IPS-11a (cell line): Measurements from ENCODE around the gene SH3GL1.

Experiments
- H3K4me3 ChIP-seq: one replicate; pipeline ENCODE4 v1.5.1; 2013; ENCODE audit warnings: low read depth, low read length, control low read depth

Gene SH3GL1

DNA sequence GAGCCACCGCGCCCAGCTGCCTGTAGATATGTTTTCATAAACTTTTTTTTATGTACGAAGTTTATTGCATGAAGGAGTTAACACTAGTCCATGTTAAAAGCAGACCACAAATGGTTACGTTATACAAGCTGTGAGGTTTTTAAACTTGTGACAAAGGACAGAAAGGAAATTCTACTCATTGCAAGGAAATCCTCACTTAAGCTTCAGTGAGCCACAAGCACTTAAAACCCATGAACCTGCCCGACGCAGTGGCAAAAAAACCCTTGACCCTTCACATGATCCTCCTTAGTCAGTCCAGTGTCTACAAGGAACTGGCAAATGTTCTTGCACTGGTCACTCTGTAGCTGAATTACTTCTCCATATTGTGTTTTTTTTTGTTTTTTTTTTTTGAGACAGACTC is 52.8 kb downstream of the SH3GL1 start:
- no peak overlapping the region for H3K4me3 ChIP-seq

DNA sequence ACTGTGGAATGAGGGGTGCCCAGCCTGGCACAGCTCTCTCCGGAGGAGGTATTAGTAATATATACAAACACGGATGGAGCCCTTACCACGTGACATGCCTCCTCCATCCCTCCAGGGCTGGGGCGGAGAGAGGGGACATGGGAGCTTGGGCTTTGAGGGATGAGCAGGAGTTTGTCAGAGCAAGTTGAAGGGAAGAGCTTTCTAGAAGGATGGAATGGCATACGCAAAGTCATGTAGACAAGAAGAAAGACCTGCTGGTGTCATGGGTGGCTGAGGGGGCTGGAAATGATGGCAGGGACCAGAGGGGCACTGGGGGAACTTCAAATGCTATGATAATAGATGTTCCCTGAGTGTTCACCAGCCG is 54.3 kb downstream of the SH3GL1 start:
- H3K4me3 ChIP-seq: no peak overlapping the region

DNA sequence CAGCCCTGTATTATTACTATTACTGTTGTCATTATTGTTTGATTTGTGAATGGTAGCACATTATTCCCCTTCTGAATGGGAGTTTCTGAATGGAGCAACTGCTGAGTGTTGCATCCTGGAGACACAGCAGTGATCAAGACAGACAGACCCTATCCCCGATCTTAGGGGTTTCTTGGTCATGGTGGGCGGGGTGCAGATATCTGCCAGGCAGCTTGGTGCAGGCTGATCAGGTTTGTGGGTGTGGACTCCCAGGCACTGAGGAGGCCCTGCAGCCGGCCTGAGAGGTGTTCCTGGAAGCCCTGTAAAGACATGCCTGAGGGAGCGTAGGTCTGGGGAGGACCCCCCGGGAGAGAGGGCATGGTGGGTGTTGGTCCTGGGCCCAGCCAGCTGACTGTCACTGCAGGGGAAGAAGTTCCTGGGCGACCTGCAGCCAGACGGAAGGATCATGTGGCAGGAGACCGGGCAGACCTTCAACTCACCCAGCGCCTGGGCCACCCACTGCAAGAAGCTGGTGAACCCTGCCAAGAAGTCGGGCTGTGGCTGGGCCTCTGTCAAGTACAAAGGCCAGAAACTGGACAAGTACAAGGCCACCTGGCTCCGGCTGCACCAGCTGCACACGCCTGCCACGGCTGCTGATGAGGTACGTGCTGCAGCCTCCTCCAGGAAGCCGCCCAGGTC is 54.9 kb downstream of the SH3GL1 start:
- H3K4me3 ChIP-seq: no peak overlapping the region

DNA sequence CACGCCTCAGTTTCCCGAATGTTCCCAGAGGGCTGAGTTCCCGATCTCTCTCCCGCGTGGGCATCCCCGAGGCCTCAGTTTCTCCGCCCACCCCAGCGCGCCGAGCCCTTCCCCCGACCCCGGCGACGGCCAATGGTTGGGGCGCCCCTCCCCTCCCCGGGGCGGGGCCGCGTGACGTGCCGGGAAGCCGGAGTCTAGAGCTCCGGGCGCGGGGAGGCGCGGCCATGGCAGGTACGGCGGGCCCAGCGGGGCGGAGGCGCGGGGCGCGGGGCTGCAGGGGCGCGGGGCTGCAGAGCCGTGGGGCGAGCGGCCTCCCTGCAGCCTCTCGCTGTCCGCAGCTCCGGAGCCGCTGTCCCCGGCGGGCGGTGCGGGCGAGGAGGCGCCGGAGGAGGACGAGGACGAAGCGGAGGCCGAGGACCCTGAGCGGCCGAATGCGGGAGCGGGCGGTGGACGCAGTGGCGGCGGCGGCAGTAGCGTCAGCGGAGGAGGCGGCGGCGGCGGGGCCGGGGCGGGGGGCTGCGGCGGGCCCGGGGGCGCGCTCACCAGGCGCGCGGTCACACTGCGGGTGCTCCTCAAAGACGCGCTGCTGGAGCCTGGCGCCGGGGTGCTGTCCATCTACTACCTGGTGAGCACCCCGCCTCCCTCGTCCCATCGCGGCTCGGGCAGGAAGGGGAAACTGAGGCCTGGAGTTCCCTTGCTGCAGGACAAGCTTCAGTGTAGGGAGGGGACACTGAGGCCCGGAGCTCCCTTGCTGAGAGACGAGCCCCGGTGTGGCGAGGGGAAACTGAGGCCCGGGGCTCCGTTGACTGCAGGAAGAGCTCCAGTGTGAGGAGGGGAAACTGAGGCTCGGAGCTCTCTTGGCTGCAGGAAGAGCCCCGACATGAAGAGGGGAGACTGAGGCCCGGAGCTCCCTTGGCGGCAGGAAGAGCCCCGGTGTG is 56.7 kb downstream of the SH3GL1 start, which contains the start of gene MPND:
Gene MPND (plus strand): TSS at position 193 of the 938 bp plus-strand sequence. CDS start 32 bp downstream, at position 225.
- H3K4me3 ChIP-seq: peak within 1 kb of the TSS; percentile 70

DNA sequence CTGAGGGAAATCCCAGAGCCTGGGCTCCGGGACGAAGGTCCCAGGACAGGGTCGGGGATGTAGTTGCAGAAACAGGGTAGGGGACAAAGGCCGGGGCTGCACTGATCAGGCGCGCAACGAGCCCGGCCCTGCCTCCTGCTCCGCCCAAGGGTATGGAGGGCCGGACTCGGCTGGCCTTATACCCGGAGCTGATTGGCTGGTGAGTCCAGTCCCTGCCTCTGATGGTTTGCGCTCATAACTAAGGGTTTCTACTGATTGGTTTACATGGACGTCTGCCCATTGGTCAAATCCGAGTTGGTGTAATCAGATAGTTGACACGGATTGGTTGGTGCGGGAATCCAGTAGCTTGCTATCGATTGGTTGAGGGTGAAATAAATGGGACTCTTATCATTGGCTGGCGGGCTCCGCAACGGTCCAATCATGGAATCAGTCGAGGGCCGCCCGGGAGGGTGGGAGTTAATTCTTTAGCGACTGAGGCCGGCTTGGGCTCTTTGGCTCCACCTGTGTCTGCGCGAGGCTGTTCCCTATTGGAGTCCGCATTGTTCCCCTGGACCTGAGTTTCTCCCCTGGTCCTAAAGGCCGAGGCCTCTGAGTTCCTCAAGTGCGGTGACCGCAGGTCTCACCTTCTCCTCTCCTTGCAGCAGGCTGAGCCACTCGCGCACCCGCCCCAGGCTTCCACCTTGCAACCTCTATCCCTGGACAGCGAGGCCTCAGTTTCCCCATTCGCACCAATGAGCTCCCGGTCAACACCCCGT is 57.6 kb downstream of the SH3GL1 start:
- H3K4me3 ChIP-seq: peak overlapping the region; percentile 70

DNA sequence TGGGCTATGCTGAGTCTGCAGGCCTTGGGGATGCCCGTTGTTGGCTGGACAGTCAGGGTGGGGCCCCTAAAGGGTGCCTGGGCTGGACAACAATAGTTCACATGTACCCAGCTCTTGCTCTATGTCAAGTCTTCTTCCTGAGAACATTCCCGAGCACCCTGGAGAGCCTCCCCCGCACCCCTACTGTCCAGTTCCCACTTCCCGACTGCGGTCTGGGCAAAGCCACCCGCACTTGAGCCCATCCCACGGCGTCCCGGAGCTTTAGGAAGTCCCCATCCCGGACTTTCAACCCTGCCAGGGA is 58.1 kb downstream of the SH3GL1 start:
- H3K4me3 ChIP-seq: peak overlapping the region; percentile 61

DNA sequence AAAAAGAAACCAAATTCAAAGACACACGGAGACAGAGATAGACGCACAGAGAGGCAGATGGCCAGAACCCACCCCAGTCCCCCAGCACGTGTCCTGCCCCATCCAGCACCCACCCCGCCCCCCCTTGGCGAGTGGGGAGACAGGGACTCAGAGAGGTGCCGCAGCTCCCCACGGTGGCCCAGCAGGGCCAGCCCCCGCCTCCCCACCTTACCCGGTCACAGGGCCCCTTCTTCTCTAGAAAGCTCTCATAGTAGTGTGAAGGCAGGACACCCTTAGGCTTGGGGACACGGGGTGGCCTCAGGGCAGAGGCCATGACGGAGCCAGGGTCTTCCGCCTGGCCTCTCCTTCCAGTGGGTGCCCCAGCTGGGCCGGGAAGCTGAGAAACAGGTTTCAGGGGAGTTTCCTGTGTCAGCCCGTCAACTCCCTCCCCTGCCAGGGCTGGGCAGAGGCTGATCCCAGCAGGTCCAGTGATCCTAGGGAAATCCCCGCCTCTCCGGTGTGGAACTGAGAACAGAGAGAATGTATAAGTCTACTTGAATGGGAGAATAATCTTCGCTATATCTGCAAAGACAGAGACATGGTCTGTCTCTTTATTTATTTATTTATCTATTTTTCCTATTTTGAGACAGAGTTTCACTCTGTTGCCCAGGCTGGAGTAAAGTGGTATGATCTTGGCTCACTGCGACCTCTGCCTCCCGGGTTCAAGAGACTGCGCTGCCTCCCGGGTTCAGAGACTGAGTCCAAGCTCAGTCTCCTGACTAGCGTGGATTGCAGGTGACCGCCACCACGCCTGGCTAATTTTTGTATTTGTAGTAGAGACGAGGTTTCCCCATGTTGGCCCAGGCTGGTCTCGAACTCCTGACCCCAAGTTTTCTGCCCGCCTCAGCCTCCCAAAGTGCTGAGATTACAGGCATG is 61.6 kb downstream of the SH3GL1 start, which contains the start of gene STAP2:
Gene STAP2 (minus strand): TSS at position 387 of the 915 bp plus-strand sequence. CDS start 74 bp downstream, at position 313.
- H3K4me3 ChIP-seq: no peak within 1 kb of the TSS

DNA sequence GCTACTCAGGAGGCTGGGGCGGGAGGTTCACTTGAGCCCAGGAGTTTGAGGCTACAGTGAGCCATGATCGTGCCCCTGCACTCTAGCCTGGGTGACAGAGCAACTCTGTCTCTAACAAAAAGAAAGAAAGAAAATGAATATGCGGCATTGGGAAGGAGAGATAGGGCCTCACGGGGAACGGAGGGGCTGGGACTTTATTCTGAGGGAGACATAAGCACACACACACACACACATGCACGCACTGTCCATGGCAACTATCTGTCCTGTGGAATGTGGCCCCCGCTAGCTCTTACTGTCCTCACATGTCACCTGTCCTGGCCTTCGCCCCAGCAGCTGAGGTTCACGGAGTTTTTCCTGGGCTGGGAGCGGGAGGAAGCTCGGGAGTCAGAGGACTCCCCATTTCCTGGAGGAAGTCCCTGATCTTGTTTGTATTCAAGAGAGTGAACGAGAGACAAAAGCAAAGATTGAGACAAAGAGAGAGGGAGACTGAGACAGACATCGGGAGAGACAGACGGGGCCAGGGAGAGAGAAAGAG is 62.4 kb downstream of the SH3GL1 start:
- H3K4me3 ChIP-seq: no peak overlapping the region

DNA sequence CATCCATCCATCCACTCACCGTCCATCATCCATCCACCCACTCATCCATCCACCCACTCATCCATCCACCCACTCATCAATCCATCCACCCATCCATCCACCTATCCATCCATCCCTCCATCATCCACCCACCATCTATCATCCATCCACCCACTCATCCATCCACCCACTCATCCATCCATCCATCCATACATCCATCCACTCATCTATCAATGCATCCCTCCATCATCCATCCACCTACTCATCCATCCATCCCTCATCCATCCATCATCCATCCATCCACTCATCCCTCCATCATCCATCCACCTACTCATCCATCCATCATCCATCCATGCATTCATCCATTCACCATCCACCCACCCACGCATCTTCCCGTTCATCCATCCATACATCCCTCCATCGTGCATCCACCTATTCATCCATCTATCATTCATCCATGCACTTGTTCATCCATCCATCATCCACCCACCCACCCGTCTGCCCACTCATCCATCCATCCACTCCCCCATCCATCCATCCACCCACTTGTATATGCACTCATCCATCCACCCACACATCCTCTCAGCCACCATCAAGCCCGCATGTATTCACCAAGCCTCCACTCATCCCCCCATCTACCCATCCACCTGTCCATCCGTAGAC is 65.3 kb downstream of the SH3GL1 start:
- H3K4me3 ChIP-seq: no peak overlapping the region

DNA sequence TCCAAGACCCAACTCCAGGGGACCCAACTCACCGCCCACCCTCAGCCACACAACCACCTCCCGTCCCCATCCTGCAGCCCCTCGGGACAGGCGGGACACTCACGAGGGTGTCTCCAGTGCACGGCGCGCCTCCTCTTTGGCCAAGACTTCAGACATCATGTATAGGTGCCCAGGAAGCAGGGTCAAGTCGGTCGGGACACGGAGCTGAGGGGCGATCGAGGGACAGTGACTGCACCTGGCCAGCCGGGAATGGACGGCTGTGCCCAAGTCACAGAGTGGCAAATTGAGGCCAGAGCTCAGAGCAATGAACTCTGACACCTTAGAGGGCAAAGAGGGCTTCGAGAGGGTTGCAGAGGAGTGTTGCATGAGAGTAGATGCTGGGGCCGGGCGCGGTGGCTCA is 70.5 kb downstream of the SH3GL1 start:
- H3K4me3 ChIP-seq: no peak overlapping the region

DNA sequence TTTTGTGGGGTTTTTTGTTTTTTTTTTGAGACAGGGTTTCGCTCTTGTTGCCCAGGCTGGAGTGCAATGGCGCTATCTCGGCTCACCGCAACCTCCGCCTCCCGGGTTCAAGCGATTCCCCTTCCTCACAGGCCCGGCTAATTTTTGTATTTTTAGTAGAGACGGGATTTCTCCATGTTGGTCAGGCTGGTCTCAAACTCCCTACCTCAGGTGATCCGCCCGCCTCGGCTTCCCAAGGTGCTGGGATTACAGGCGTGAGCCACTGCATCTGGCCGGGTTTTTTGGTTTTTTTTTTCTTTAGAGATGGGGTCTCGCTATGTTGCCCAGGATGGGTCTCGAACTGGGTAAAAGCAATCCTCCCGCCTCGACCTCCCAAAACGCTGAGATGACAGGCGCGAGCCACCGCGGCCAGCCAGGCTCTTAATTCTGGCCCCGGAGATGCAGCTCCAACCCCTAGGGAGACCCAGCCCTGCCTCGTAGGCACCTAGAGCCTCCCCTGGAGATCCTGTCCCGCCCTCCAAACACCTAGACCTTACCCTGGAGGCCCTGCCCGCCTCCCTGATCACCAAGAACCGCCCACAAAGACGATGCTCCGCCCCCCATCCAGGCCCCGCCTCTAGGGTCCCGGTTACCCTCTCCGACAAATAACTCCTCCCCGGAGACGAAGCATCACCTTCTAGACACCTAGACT is 71.2 kb downstream of the SH3GL1 start:
- H3K4me3 ChIP-seq: peak overlapping the region; percentile 52

DNA sequence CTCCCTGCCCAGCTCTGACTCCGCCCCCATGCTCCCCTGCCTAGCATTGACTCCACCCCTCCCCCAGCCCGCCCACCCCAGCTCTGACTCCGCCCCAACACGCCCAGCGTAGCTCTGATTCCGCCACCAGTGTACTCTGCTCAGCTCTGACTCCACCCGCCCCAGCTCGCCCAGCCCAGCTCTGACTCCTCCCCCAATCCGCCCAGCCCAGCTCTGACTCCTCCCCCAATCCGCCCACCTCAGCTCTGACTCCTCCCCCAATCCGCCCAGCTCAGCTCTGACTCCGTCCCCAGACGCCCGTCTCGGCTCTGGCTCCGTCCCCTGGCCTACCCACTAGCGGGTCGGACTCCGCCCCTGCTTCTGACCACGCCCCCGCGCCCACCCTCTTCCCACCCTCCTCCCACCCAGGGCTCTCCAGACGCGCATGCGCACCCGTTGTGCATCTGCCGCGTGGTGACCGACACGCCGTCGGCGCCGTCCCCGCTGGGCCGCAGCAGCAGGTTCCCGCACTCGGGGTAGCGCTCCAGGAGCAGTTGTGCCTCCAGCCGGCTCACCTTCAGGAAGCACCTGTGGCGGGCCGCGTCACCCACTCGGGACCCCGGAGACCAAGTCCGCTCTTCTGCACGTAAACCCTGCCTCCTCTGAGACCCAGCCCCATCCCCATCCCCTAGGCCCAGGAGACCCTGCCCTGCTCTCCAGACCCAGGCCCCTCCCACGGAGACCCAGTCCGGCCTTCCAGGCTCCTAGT is 71.9 kb downstream of the SH3GL1 start:
- peak overlapping the region; percentile 52 for H3K4me3 ChIP-seq

DNA sequence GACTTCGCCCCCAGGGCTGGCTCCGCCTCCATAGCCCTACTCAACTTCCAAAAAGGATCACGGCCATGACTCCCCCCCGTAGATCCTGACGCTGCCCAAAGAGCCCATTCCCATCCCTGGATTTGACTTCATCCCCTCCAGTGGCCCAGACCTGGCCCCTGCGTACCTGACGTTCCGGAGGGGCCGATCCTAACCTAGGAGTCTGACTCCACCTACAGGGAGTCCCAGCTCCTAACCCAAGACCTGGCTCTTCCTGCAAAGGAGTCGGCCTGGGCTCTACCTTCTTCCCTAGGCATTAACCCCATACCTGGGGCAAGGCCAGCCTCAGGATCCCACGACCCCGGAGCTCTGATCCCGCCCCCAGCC is 72.5 kb downstream of the SH3GL1 start:
- H3K4me3 ChIP-seq: peak overlapping the region; percentile 13

DNA sequence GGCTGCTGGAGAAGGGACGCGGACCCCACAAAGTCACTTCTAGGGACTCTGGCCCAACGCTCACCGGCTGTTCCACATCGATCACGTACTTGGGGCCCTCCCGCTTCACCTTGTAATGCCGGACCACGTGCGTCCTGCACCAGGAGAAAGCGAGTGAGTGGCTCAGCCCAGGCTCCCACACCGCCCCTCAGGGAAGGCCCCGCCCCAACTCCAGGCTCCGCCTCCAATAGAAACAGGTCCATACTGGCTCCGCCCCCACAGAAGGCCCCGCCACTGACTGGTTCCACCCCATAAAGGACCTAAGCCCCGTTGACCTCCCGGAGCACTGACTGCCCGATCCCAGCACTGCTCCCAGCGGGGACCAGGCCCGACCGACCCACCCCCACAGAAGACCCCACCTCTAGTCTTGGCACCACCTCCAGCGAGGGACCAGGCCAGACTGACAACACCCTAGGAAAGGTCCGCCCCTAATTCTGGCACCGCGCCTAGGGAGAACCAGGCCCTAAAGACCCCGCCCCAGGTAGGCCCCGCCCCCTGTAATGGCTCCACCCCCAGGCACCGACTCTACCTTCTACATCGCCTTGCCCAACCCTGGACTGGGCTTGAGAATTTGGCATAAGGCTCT is 73.0 kb downstream of the SH3GL1 start:
- peak overlapping the region; percentile 45 for H3K4me3 ChIP-seq

DNA sequence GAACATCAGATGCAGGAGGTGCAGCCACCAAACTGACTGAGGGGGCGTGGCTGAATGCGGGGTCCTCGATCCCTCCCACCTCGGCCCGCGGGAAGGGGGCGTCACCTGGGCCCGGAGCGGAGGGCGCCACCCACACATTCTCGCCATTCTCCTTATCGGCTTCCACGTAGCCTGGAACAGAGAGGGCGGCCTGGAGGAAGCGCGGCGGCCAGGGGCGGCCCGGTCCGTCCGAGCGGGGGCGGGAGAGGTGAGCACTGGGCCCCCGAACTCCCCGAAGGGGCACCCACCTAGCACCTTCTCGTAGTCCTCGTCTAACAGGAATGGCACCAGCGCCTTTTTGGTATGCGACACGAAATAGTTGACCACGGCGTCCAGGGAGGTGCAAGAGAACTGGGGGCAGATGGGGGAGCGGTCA is 73.5 kb downstream of the SH3GL1 start:
- H3K4me3 ChIP-seq: peak overlapping the region; percentile 45

DNA sequence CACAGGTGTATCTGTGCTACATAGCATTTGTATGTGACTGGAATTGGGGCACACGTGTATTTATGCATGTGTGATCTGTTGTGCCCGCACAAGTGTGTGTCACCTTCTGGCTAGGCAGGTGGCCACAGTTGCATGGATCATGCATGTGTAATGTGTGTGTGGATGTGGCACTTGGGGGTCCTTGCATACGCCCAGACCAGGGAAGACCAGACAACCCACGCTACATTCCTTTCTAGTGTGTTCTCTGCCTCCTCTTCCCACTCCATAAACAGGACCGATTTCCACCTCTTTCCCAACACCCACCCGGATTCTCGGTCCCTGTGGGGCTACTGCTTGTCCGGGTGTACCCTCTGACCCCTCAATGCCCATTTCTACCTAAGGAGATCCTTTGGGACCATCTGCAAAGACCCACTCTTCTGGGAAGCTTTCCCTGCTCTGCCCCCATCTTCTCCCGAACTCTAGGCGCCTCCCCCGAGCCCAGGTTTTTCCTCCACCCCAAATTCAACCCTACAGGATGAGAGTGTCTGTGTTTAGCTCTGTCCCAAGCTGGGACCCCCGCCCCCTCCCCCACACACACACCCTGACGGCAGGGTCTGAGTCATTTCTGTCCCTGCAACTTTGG is 74.0 kb downstream of the SH3GL1 start:
- no peak overlapping the region for H3K4me3 ChIP-seq

DNA sequence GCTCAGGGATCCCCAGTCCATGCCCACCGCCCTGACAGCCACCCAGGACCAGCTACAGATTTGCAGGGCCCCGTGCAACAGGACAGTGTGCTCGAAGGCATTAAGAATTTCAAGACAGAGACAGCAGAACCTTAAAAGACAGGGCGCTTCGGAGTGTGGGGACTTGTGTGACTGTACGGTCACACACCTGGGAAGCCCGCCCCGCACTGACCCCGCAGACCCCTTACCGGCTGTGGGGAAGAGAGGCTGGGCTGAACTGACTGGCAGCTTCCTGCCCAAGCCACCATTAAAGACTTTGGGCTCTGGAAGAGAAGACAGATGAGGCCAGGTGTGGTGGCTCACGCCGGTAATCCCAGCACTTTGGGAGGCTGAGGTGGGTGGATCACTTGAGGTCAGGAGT is 76.1 kb downstream of the SH3GL1 start:
- H3K4me3 ChIP-seq: no peak overlapping the region

DNA sequence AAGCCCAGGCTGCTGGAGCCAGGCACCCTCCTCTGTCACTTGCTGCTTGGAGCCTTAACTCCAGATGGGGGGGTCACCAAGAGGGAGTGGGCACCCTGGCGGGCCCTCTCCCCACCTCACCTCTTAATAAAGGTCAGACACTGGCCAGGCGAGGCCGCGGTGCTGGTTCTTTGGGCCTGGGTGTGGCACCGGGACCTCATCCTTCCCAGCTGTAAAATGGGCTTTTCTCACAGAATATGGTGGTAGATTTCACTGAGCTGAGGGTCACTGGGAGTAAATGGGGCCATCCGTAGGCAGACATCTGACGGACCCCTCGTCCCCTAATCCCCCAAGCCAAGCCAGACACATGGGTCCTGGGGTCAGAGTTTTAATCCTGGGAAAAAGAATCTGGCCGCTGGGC is 76.7 kb downstream of the SH3GL1 start:
- H3K4me3 ChIP-seq: no peak overlapping the region
